Transverse colon (tissue), 4 donors: ENCODE results near the gene MAST2. TPM values are rescaled to one million over a fixed set of nuclear protein-coding genes. Genes with fewer than 3 reads are reported as not detected.
A peak's percentile ranks its signal among the peaks of the same experiment; 100 is the strongest.

Source experiments
- DNase-seq: peaks from one replicate; pipeline ENCODE4 v3.0.0-alpha.2; 2019
- H3K27ac ChIP-seq, 4 donors: fragments of 200-600 bp; sonication (generic); 2 replicates each; pipeline ENCODE4 v1.5.1; 2016 to 2018; ENCODE audit warnings: inconsistent platforms in 4 of 4
- H3K27me3 ChIP-seq: fragments of 200-600 bp; sonication (generic); 2 replicates; pipeline ENCODE4 v1.5.1; 2017; ENCODE audit warnings: inconsistent platforms
- H3K36me3 ChIP-seq, 4 donors: fragments of 200-600 bp; sonication (generic); 2 replicates each; pipeline ENCODE4 v1.5.1; 2017 to 2019; ENCODE audit warnings: inconsistent platforms in 4 of 4
- H3K4me1 ChIP-seq, 4 donors: fragments of 200-600 bp; sonication (generic); 2 replicates each; pipeline ENCODE4 v1.5.1; 2017 to 2020; ENCODE audit warnings: inconsistent platforms in 4 of 4
- H3K4me3 ChIP-seq, 4 donors: fragments of 200-600 bp; sonication (generic); 1 replicate in 1 of 4; 2 replicates in 3 of 4; pipeline versions ENCODE4 v1.5.1 to v1.6.1; 2017 to 2019; ENCODE audit warnings: inconsistent platforms in 4 of 4
- H3K9me3 ChIP-seq, 2 donors: fragments of 200-600 bp; sonication (generic); 2 replicates each; pipeline ENCODE4 v1.5.1; 2017 to 2019; ENCODE audit warnings: inconsistent platforms in 2 of 2
- CTCF ChIP-seq, 5 experiments: fragments of 200-600 bp in 3 of 5; fragments of 450-650 bp in 2 of 5; sonication (generic) in 3 of 5; IDR thresholded peaks; 1 replicate in 2 of 5; 2 replicates in 3 of 5; pipeline ENCODE4 v1.5.1; 2016 to 2017; ENCODE audit warnings: antibody characterized with exemption in 5 of 5, inconsistent platforms in 3 of 5, mild to moderate bottlenecking in 2 of 5, moderate library complexity in 1 of 5
- EP300 ChIP-seq: sonication (generic); formaldehyde crosslinking; IDR thresholded peaks from one replicate; pipeline ENCODE4 v1.6.1; 2017; ENCODE audit warnings: antibody characterized with exemption, low read depth
- POLR2A ChIP-seq: fragments of 450-650 bp; IDR thresholded peaks from one replicate; pipeline ENCODE4 v1.6.1; 2016; ENCODE audit warnings: antibody characterized with exemption, mild to moderate bottlenecking, moderate library complexity
- POLR2AphosphoS5 ChIP-seq, 3 donors: sonication (generic); formaldehyde crosslinking; IDR thresholded peaks; one replicate each; pipeline ENCODE4 v1.6.1; 2016; ENCODE audit warnings: antibody characterized with exemption in 3 of 3
- WGBS, 2 donors: methylation state at CpG; one replicate each; pipeline ENCODE4 v1.1.5; 2018; ENCODE audit warnings: low coverage in 1 of 2; 5-methylcytosine and 5-hydroxymethylcytosine counted together
- in situ Hi-C, 4 donors: fragments of 200-750 bp; cut with MboI; loops; one replicate each; pipeline versions ENCODE4 v1.15.0 to v1.15.1; 2017; ENCODE audit warnings: low sequenced_read_pairs in 3 of 4, low pct_ligation_motif_present in 1 of 4, low pct_unique_long_range_greater_than_20kb in 1 of 4
- intact Hi-C: fragments of 100-400 bp; cut with DNase I; formaldehyde crosslinking; loops from one replicate; pipeline ENCODE4 v1.15.1; 2023; ENCODE audit warnings: low total_unique reads
- total RNA-seq, 4 donors: library from RNA; depleted of rRNA; stranded (reverse); fragments of >200 nt; gene quantifications; one replicate each; pipeline ENCODE4 v1.1.0, GENCODE V29; 2016

The MAST2 gene
- total RNA-seq, 4 donors from 2014 or later, result 160 to 313 (median 161) TPM

- Histone ChIP-seq H3K9me3 (no peaks in the 10 kb centered on the region), H3K36me3 (no peaks in the 10 kb centered on the region), H3K4me3 (peak overlapping the region in 2 of 4 donors; percentile 8 to 41), H3K27ac (peak overlapping the region; percentile 87 to 91 (median 89)), H3K27me3 (no peaks in the 10 kb centered on the region), H3K4me1 (peaks cover 12 to 57% (median 27%) of the 10 kb centered on the region in 4 donors)
- DNase-seq, result peak; percentile 79
- in situ Hi-C loops, result no loop called here
- 5 to 28% methylated on average over 4 to 6 of the region's 6 CpGs for WGBS, 2 donors
- TF ChIP-seq POLR2AphosphoS5 (IDR thresholded peaks at IDR 0.05), result peak; percentile 88 to 96 (median 94)
- peak; percentile 79 for TF ChIP-seq EP300
- TF ChIP-seq POLR2A, result peak; percentile 78
- peak in 1 of 5 experiments; percentile 16 for TF ChIP-seq CTCF (IDR thresholded peaks at IDR 0.05)
- intact Hi-C loops, result no loop called here
Observed at GRCh38 chr1:45913183-45913683, 109.8 kb downstream of the MAST2 start.

- WGBS, 2 donors, result 40 to 48% methylated on average over 4 of the region's 4 CpGs
- peak; percentile 53 for DNase-seq
- Histone ChIP-seq H3K27me3 (no peaks in the 10 kb centered on the region), H3K27ac (peak overlapping the region; percentile 87 to 91 (median 89)), H3K4me1 (peaks cover 12 to 50% (median 27%) of the 10 kb centered on the region in 4 donors), H3K9me3 (no peaks in the 10 kb centered on the region), H3K36me3 (no peaks in the 10 kb centered on the region), H3K4me3 (peak overlapping the region in 2 of 4 donors; percentile 8 to 41)
- in situ Hi-C loops, result no loop called here
- no peak for TF ChIP-seq CTCF (IDR thresholded peaks at IDR 0.05)
- no peak for TF ChIP-seq EP300
- peak in 2 of 3 donors; percentile 42 to 77 for TF ChIP-seq POLR2AphosphoS5 (IDR thresholded peaks at IDR 0.05)
- TF ChIP-seq POLR2A, result no peak
- intact Hi-C loops, result no loop called here
Observed at GRCh38 chr1:45913731-45914501, 110.5 kb downstream of the MAST2 start.

GRCh38 chr1:45914836-45915235 is 111.4 kb downstream of the MAST2 start:
- no peaks in the 10 kb centered on the region for H3K36me3 ChIP-seq
- peak overlapping the region in 2 of 4 donors; percentile 1 to 41 for H3K4me3 ChIP-seq
- 59 to 77% methylated on average over 1 of the region's 1 CpG for WGBS, 2 donors
- no peaks in the 10 kb centered on the region for H3K9me3 ChIP-seq
- no peak for TF ChIP-seq POLR2A
- TF ChIP-seq EP300, result no peak
- TF ChIP-seq POLR2AphosphoS5 (IDR thresholded peaks at IDR 0.05), result no peak
- no peak for TF ChIP-seq CTCF (IDR thresholded peaks at IDR 0.05)
- H3K27me3 ChIP-seq, result no peaks in the 10 kb centered on the region
- DNase-seq, result no peak
- H3K27ac ChIP-seq, result peak overlapping the region; percentile 87 to 91 (median 89)
- H3K4me1 ChIP-seq, result peaks cover 12 to 48% (median 27%) of the 10 kb centered on the region in 4 donors
- intact Hi-C loops (no loop called here), in situ Hi-C loops (no loop called here)

- TF ChIP-seq POLR2A, result no peak
- no peak for TF ChIP-seq POLR2AphosphoS5 (IDR thresholded peaks at IDR 0.05)
- no peak for TF ChIP-seq CTCF (IDR thresholded peaks at IDR 0.05)
- TF ChIP-seq EP300, result no peak
- no peak for DNase-seq
- intact Hi-C loops, result no loop called here
Observed at GRCh38 chr1:45922374-45922773, 119.0 kb downstream of the MAST2 start.

More at GRCh38 chr1:45922374-45922773, 119.0 kb downstream of the MAST2 start:
- 97% methylated on average over 10 of the region's 10 CpGs; no CpG with 5 or more reads in 1 of the 2 donors for WGBS, 2 donors
- H3K36me3 ChIP-seq, result no peaks in the 10 kb centered on the region
- in situ Hi-C loops, result no loop called here
- no peaks in the 10 kb centered on the region for H3K27me3 ChIP-seq
- no peak overlapping the region for H3K27ac ChIP-seq
- H3K4me3 ChIP-seq, result no peak overlapping the region
- H3K9me3 ChIP-seq, result no peaks in the 10 kb centered on the region
- peaks cover 0 to 13% (median 4%) of the 10 kb centered on the region in 4 donors for H3K4me1 ChIP-seq
